HT-29 (cell line): ENCODE data around the gene SWSAP1. TPM values are rescaled to one million over a fixed set of nuclear protein-coding genes. Genes with fewer than 3 reads are reported as not detected.
"Not testable (repeated sequence)": the region's sequence is repeated elsewhere in the genome, so short reads cannot be mapped to it uniquely, and the experiment has no call there.

Source experiments
- DNase-seq: peaks from one replicate; pipeline ENCODE4 v3.0.0-alpha.2; 2015; ENCODE audit warnings: low spot score
- total RNA-seq: library from RNA; depleted of rRNA; stranded (reverse); fragments of >200 nt; shearing (Covaris generic); gene quantifications from 2 replicates; pipeline ENCODE4 v1.2.3, GENCODE V29; 2014

The SWSAP1 gene
- total RNA-seq, 1 experiment from 2014 or later, result 5.4 TPM

DNA sequence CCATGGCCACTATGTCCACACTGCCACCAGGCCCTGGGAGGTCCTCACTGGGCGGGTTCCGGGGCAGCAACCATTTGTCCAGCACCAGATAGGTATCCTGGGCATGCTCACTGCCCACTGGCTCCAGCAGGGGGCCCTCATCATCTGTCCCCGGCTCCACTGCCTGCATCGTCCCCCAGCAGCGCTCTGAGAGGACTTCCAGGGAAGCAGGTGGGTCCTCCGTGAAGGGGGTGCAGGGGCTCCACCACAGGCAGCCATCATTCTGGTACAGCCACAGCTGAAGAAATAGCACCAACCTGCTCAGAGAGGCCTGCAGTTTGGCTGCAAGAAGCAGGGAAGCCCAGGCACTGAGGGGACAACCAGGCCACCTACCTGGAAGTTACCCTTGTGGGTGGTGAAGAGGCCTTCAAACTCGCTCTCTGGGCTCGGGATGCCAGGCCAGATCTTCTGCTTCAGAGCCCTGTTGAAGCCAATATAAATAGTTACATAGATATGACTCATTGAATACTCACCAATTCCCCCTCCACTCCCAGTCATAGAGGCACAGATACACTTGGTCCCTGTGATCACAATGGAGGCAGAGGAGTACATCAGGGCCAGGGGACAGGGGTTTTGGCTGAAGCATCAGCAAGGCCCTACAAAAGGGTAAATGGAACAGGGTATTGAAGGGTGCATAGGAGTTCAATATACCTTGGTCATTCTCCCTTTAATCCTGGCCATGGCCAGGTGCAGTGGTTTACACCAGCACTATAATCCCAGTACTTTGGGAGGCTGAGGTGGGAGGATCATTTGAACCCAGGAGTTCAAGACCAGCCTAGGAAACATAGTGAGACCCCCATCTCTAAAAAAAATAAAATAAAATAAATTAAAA is 4.1 kb downstream of the SWSAP1 start:
- DNase-seq, result peak; percentile 45

DNA sequence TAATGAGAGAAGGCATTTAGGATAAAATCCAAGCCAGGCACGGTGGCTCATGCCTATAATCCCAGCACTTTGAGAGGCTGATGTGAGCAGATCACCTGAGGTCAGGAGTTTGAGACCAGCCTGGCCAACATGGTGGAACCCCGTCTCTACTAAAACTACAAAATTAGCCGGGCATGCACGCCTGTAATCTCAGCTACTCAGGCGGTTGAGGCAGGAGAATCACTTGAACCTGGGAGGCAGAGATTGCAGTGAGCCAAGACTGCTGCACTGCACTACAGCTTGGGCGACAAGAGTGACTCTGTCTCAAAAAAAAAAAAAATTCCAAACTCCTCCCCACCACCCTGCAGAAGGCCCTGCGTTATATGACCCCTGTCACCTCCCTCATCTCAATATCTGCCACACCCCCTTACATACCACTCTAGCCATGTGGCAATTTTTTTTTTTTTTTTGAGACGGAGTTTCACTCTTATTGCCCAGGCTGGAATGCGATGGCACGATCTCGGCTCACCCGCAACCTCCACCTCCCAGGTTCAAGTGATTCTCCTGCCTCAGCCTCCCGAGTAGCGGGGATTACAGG is 4.9 kb downstream of the SWSAP1 start:
- DNase-seq, result not testable (repeated sequence)

DNA sequence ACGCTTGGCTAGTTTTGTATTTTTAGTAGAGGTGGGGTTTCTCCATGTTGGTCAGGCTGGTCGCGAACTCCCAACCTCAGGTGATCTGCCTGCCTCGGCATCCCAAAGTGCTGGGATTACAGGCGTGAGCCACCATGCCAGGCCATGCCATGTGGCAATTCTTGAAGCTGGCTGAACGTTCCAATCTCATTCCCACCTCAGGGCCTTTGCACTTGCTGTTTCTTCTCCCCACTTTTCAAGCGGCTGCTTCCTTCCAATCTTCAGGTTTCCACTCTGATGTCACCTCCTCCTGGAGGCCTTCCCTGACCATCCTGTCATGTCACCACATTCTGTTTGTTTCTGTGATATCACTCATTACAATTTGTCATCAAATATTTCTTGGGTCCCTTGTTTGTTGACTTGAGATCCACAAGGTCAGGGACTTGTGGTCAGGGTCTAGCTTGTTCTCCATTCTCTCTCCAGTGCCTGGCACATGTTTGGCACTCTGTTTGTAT is 5.4 kb downstream of the SWSAP1 start:
- DNase-seq, result no peak

DNA sequence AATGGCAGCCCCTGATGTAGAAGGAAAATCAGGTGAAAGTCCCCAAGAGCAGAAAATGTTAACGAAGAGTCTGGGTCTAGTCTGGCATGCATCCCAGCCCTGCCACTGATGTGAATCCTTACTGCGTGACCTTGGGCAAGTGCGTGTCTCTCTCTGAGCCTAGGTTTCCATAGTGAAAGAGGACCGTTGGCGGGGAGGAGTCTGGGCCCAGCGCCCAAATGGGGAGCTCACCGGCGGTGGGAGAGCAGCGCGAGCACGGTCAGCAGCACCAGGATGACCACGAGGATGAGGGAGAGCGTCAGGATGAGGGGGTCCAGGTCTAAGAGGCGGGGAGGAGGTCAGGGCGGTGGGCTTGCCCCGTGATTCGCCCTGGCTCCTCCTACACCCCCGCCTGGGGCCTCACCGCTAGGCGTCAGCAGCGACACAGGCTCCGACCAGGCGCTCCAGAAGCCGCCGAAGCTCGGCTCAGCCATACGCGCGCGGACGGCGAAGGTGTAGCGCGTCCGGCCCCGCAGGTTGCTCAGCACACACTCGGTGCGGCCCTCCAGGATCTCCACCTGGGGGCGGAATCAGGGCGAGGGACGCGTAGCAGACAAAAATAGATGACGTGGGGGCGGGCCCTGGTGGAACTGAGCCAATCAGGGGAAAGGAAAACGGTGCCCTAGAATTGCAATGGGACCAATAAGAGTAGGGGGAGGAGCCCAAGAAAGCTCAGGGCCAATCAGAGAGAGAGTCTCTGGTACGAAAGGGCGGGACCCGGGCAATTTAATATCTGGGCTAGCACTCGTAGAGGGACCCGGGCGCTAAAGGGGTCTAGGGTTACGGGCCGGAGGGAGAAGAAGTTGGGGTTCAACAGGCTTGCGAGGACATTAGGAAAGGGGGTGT is 6.4 kb downstream of the SWSAP1 start:
- peak; percentile 95 for DNase-seq

DNA sequence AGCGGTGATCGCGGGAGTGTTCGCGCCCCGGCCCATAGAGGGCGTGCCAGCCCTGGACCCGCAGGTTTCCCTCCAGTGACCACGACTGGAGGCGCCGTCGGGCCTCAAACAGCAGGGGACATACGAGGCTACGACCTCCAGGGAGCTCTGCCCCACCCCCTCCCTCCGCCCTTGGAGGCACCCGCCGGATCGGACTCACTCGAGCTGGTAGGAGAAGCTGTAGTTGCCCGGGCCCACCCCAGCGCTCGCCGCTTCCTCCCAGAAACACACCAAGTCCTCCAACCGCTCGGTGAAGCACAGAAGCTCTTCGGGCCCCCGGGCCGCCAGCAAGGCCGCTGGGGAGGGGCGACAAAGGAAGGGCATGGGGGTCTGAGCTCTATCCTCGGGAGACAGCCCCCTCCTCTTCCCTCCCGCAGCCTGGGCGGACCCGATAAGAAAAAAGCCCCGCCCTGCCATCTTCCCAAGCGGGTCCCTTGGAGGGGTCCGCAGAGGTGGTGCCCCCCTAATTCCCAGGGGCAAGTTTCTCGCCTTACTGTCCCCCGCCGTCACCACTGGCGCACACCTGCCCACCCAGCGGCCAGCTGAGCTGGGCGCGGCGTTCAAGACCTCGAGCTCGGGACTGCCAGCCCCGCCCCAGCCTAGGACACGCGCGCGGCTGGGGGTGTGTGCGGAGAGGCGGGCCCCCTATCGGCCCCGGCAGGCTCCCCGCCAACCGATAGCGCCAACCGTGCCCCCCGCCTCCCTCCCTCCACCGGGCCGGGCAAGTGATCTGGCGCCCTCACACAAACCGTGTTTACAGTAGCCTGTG is 8.6 kb downstream of the SWSAP1 start:
- DNase-seq, result no peak

DNA sequence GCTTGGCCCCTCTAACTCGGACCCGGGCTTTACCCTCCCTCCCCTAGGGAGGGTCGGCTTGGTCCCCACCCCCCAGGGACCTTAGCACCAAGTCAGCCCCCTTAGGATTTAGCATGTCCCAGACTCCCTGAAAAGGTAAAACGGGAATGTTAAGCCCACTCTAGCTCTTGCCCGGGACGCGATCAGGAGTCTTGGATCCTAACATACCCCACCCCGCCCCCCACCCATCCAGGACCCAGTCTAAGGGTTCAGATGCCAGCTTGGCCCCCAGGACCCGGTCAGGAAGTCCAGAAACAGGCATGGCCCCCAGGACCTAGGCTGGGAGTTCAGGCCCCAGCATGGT is 9.2 kb downstream of the SWSAP1 start:
- no peak for DNase-seq

- DNase-seq, result no peak
These were observed 10.3 kb downstream of the SWSAP1 start for GRCh38 chr19:11384778-11385129.

- no peak for DNase-seq
These were observed 12.9 kb downstream of the SWSAP1 start for GRCh38 chr19:11387162-11388034.

- no peak for DNase-seq
These were observed 15.9 kb downstream of the SWSAP1 start for GRCh38 chr19:11390359-11390758.

GRCh38 chr19:11390933-11391680 is 16.6 kb downstream of the SWSAP1 start:
- no peak for DNase-seq

DNA sequence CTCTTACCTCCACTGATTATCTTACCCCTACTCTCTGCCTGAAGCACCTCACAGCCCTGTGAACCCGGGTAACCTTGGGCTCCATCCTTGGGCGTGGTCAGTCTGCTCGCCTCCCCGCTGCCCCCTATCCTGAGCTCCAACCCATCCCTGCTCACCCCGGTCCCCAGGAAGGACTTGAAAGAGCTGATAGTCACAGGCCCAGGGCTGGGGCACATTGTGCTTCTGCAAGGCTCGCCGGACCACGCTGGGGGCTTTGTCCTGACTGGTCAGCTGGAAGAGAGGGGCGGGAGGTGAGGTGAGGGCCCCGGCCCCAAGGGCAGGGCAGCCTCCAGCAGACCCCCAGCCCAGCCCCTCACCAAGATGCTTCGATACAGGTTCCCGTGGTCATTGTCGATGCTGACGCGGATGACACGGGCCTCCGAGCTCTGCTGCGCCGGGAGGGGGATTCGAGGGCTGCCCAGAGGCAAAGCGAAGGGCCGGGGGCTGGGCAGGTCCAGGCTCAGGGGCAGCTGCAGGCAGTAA is 22.7 kb downstream of the SWSAP1 start:
- DNase-seq, result no peak

GRCh38 chr19:11399667-11400066 is 25.2 kb downstream of the SWSAP1 start:
- no peak for DNase-seq

DNA sequence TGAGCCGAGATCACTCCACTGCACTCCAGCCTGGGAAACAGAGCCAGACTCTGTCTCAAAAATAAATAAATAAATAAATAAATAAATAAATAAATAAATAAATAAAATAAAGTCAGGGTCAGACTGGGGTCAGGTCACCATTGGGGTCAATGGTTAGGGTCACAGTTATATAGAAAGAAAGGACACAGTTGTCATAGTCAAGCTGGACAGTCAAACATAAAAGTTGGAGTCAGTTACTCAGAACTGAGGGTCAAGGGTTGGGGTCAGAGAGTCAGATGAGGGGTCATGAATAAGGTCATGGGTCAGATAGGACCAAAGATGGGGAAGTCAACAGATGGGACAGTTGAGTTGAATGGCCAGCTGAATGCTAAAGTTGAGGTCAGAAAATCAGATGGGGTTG is 26.3 kb downstream of the SWSAP1 start:
- no peak for DNase-seq

DNA sequence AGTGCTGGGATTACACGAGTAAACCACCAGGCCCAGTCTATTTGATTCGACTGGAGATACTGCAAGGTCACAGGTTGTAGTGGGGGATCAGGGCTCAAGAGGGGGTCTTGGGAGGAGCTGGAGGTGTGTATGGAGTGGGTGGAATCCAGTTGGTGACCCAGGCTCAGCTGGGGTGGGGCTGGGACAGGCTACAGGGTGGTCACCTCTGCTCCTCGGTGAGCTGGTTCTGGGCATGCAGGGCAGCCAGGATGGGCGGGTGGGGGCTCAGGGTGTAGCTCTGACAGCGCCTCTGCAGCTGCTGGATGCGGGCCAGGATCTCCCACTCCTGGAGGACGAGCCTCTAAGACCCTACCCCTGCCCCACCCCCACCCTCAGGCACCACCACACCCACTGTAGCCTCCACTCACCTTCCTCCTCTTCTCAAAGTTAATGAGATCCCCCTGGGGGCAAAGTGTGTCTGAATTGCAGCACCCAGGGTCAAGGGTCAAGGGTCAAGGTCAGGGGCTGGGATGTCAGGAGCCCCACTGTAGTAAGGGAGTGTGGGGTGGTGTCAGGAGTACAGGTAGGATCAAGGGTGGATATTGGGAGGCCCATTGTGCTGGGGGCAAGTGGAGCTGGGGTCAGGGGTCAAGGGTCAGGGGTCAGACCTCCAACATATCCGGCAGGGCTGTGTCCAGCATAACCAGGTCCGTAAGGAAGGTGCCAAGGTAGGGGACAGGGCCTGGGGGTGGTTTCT is 27.5 kb downstream of the SWSAP1 start:
- DNase-seq, result no peak

DNA sequence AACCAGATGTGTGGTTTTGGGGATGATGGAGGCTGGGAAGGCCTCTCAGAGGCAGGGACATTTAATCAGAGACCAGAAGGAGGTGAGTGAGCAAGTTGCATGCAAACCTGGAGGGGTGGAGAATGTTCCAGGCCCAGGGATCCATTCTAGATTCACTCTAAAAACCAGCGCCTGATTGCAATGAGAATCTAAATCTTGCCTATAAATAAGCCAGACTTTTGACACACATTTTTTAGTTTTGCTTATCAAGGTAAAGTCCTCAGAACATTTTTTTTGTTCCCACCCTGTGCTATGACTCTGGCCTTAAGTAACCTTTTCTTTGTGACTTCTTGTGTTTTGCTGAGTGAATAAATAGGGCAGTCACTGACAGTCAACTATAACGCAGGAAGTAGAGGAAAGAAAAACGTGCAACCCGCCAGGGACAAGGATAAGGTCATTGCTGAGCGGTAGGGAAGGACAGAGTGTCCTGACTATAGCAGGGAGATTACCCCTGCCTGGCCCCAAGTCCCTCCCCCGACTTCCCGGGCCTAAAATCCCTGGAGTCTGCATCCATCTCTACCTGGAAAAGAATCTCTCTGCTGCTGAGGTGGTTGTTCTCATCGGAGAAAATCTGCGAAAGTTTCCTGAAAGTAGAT is 30.2 kb downstream of the SWSAP1 start:
- DNase-seq, result no peak

DNA sequence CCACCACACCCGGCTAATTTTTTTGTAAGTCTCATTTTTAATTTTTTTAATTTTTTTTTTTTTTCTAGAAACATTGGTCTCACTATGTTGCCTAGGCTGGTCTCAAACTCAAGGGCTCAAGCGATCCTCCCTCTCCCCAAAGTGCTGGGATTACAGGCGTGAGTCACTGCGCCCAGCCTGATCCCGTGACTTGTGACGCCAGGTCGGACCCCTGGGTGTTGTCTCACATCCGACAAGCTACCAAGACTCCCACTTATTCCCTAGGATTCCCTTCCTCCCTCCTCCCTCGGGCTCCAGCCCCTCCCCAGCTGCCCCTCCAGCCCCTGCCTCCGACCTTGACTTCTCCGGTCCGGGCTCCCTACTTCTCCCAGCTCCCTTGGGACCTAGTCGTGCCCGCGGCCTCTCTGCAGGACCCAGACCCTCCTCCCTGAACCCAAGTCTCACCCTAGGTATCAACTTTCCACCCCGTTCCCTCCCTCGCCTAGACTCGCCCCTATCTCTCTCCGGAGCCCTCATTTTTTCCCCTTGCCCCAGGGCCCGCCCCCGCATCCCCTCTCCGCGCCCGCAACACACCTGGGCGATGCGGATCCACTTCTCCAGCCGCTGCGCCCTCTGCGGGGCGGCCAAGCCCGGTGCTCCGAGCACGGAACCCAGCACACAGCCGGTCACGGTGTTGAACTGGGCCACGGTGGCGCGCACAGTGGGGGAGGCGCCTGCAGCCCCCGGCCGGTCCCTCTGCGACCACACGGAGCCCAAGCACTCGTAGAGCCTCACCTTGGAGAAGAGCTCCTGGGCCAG is 31.6 kb downstream of the SWSAP1 start:
- DNase-seq, result no peak

DNA sequence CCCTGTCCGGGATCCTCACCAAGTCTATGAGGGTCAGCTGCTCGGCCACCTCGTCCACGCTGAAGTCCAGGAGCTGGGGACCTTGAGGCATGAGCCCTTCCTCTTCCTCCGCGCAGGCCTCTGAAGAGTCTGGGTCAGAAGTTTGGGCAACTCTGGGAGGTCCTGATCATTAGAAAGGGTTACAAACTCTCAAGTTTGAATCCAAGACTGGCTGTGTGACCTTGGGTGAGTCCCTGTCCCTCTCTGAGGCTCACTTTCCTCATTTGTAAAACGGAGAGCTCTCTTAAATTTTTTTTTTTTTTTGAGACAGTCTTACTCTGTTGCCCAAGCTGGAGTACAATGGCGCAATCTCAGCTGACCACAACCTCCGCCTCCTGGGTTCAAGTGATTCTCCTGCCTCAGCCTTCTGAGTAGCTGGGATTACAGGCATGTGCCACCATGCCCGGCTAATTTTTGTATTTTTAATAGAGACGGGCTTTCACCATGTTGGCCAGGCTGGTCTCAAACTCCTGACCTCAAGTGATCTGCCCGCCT is 32.3 kb downstream of the SWSAP1 start:
- not testable (repeated sequence) for DNase-seq
